Stimulated activated CD8-positive, alpha-beta memory T cell treated with anti-CD3 and anti-CD28 coated beads, Interleukin-7, amount 100 ng/mL, for 4 hours (primary cell): ENCODE measurements around the gene CMTR1.
"Not testable (repeated sequence)": the region's sequence is repeated elsewhere in the genome, so short reads cannot be mapped to it uniquely, and the experiment has no call there.

Experiments
- DNase-seq, 2 donors: peaks; one replicate each; pipeline ENCODE4 v3.0.0-alpha.2; 2020; ENCODE audit warnings: low read depth in 2 of 2

The CMTR1 gene

DNA sequence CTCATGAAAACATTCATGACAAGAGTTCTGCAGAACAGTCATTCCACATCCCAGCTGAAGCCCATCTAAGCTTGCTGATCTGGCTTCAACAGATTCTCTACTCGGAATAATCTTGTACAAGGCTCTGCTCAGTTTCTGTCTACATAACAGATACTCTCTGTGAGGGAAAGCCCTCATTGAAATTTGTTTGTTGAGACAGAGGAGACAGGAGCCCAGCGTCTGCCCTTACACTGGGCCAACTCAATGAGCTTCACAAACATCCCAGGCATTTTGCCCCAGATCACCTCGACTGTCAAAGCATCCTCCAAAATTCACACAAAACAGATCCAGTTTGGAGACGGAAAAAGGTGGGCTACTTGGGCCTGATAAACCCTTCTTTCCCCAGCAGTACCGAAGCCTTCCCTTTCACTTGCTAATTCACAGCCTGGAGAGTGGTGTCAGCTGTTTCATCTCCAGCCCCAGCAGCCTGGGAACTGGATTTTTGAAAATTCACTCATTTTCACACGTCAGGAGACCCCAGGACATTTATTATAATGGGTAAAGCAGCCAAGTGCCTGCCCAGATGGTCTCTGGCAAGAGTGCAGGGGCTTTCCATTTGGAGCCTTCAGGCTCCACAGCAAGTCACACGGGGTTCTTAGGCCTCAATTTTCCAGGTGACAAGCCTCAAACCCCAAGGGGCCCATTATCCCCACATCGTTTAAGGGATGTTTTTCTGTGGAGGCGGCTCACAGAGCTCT lies 59.4 kb downstream of the CMTR1 start:
- DNase-seq: no peak

DNA sequence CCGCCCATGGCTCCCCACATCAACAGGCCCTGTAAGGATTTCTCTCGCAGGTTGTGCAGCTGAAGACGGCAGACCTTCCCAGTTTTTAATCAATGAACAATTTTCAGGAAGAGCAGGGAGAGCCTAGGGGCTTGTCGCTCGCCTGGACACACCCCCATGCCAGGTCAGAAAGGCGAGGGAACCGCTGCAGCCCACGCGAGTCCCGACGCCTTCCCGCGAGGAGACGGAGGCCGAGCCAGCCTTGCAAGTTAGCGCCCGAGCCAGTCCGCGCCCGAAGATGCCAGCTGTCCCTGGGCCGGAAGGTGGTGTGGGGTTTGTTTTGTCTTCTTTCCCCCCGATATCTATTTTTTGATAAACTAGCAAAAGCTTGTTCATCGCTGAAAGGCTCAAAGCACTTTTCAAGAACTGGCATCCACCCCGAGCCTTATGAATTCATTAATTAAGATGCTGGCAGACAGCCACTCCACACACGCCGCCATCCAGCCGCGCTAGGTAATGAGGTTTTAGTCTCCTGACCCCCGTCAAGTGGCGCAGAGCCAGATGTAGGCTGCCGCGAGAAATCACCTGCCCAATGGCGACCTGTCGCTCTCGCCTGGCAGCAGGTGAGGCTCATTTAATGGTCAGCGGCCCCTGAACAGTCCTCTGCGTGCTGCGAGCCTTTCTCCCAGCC lies 60.1 kb downstream of the CMTR1 start:
- no peak for DNase-seq

DNA sequence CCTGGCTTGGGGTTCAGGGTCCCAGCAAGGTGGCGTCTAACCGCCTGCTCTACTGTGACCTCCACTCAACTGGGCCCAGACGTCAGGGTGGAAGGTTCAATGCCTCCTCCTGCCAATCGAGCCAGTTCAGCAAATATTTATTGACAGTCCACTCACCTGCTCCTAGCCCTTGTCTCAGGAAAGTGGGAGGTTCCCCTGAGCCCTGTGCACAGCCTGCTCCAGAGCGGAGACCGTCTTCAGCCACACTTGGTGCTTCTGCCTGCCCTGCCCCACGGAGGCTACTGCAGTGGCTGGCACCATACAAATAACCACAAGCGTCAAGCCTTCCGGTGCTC lies 60.6 kb downstream of the CMTR1 start:
- DNase-seq: no peak

DNA sequence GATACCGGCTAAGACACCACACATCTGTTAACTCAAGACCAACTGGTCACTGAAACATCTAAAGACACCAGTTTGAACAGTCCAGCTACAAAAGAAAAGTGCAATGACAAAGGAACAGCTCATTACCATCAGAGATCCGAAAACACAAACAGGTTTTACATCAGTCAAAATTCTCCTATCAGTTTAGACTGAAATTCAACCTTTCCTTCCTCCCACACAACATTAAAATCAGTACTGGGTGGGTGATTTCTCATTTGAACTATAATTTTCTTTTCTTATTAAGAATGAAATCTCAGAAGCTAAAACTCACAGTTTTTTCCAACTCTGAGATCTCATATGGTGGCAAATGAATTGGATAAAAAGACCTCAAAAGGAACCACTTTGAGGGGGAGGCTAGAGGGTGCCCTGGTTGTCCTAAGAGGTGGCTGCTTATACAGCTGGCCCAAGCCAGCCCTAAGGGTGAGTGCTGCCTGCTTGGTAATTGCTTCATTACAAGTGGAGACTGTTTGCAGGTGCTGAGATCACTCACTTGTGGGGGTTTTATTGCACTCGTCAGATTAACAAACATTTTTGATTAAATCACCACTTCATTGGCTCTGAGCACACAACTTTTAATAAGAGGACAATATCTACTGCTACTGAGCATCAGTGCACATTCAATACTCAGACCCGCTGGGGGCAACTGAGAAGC lies 62.4 kb downstream of the CMTR1 start:
- no peak for DNase-seq

DNA sequence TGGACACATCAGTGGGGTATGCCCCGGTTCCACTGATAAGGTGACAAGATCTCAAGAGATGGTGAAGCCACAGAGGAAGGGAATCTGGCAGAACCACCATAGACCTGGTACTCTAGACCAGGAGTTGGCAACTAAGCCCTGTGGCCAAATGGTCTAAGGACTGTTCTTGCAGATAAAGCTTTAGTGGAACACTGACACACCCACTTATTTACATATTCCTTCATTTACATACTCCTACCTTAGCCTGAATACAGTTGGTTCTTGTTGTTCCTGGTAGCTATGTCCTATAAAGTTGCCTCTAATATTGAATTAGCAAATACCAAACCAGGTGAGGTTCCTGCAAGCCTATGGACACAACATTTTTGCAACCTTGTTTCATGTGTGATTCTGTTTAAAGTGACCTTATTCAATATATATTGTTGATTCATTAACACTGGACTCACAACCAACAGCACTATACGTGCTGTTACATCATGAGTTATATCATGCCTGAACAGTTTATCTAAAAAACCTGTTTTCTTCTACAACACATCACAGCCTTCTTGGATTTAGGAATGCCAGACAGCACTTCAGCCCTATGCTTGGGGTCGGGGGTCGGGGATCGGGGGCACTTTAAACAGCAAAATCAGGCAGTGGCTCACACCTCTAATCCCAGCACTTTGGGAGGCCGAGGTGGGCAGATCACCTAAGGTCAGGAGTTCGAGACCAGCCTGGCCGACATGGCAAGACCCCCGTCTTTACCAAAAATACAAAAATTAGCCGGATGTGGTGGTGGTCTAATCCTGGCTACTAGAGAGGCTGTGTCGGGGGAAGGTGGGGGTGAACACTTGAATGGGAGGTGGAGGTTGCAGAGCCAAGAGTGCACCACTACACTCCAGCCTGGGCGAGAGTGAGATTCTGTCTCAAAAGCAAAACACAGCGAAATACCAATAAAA lies 64.2 kb downstream of the CMTR1 start:
- no peak for DNase-seq

DNA sequence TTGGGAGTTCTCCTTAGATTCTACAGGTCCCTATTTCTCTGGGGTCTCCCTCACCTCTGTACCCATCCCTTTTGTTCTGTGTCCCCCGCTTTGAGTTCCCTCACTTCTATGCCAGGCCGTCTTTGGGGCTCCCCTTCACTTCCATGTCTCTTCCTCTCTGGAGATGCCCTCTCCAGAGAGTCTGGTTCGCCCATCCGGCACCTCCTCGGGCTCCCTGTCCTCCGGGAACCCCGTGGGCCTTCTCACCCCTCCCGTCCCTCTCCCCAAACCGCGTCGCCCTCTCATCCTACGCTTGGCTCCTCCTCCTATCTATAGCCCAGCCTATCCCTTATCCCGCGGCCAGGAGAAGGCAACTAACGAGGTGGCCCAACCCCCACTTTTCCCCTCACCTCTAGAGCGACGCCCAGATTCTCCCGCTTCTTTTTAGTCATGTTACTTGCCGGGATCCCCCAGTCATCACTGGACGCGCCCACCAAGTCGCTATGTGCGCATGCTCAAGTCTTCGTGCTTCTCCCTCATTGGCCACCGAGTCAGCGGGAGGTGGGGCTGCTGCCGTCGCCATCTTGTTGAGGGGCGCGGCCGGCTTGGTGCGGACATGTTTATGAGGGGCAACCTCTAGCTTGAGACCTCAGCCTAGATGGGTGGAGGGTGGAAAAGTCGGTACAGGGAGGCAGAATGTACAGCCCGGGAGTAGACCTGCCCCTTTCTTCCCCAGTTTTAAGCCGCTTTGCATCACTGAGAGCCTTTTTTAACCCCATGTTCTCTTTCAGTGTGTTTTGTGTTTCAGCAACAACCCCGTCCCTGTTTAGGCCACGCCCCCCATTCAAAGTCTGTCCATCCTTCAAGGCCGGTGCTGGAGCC lies 66.6 kb downstream of the CMTR1 start, which contains the start of gene CCDC167:
Gene CCDC167 (minus strand): TSS at position 461 of the 861 bp plus-strand sequence. CDS start 30 bp downstream, at position 431.
- DNase-seq: peak; percentile 94 to 95

DNA sequence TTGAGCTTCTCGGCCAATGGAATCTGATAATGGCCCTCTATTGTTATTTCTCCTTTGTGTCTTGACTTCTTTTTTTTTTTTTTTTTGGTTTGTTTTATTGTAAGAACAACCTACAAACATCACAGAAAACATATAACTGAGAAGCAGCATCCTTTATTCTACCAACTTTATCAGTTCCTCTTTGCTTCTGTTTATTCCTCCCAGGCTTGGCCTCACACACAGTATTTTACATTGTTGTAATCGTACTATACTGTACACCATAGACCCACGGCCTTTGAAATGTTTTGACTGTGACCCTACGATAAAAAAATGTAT lies 67.2 kb downstream of the CMTR1 start:
- no peak for DNase-seq

DNA sequence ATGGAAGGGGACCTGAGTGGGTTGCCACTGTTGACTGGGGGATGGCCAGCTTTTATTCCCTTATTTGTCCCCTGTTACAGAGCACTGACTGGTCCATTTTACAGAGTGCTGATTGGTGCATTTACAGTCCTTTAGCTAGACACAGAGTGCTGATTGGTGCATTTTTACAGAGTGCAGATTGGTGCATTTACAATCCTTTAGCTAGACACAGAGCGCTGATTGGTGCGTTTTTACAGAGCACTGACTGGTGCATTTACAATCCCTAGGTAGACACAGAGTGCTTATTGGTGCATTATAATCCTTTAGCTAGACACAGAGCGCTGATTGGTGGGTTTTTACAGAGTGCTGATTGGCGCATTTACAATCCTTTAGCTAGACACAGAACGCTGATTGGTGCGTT lies 67.9 kb downstream of the CMTR1 start:
- DNase-seq: not testable (repeated sequence)

DNA sequence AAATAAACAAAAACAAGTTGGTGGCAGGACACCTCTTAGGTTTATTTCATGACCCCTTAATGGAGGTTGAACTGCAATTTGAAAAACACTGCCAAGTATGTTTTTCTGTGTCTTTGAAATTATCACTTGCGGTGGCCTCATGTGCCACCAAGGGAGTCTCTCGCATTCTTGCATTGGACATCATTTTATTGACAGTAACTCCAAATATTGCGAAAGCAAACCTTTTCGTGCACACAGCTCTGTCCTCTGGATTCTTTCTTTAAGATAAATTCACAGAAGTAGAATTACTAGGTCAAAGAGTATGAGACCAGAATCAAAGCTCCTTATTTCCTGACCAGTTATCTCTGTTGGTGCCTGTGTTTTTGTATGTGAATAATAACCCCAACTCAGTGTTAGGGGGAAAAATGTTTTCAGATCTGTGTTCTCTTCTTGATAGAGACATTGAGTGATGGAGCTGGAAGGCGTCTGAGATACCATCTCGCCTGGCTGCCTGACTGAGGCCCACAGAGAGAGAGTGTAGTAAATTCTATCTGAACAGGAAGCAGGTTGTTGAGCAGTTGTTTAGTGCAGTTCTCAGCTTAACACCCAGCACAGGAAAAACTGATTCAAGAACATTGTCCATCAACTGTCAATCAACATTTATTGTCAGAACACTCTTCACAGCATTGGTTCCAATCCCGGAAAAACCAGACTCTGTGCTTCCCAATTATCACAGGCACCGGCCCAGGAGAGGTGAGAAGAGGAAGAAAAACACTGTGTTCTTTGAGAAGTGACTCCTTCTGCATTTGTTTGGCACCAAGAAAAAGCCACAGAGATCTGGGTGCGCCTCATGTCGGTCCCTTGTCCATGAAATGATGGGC lies 68.8 kb downstream of the CMTR1 start:
- no peak for DNase-seq

DNA sequence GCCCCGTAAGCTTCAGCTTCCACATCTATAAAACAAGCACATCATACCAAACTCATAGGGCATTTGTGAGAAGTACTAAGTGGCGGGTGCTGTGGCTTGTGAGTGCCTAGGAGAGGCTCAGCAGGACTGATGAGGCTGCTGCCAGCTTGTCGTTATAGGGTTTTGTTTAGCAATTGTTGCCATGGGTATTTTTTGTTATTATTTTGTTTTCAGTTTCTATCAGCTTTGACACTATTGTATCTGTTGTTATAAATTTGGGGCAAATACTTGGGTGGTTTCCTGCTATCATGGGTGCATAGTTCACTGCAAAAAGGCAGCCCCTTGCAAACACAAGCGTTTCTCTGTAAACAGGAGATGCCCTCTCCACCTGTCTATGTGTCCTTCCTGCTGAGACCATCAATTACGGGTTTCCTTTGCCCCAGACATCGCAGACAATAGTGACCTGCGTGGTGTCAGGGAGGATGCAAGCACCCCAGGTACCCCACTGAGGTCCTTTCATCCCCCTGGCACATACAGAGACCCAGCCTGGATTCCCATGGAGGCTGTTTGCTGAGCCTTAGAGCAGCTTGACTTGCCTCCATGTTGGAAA lies 69.8 kb downstream of the CMTR1 start:
- DNase-seq: no peak

DNA sequence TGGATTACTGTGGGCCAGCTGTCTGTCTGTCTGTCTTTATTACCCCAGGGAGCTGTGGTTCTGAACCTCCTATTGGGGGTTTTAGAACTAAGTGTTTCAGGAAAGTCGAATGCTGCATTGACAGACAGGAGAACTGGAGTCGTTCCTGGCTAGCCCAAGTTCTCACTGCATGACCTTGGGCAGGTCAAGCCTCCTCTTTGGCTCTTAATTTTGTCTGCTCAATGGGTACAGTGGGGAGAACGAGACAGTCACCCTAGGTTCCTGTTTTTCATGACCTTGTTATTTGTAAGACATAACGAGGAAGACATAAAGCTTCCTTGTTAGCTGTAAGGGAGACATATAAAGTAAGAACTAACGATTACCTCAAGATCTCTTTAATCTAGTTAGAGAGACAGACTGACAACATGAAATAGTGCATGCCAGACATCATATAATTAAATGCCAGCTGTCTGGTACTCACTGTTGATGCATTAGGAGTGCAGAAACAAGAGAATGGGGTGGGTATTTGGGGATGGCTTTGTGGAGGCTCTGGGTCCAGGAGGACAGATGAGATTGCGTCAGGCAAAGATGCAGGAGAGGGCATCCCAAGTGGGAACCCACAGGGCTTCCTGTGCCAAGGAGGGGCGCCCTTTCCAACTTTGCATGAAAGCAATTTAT lies 70.4 kb downstream of the CMTR1 start:
- DNase-seq: no peak

DNA sequence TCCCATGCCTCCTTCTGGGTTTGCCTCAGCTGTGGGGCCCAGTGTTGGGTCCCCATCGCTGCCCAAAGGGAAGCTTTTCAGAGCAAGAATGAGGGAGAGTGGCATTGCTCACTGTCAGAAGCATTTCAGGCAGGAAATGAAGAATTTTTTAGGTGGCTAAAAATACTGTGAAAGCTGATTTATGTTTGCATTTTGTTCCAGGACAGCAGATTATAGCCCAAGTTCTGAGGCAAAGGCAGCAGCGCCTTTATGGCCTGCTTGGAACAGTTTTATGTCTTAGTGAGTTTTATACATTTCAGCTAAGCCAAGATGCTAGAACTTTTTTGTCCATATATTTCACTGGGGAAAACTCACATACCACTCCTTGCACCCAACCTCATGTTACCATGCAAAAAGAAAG lies 71.0 kb downstream of the CMTR1 start:
- no peak for DNase-seq

DNA sequence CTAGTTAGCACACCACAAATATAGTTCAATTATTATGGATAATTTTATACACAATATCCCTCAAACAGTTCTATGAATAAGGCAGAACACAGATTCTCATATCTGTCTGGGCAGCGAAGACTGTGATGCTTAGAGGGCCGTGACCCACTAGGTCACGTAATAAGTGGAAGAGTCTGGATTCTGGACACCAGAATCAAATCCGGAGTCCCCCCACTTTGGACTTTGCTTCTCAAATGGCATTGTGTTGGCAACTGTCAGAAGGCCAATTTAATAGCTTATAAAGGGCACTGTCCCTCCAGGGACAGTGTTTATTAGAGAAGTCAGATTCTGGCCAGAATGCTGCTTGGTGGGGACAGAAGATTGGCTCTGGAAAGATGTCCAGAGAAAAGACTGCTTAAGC lies 73.5 kb downstream of the CMTR1 start:
- DNase-seq: no peak

DNA sequence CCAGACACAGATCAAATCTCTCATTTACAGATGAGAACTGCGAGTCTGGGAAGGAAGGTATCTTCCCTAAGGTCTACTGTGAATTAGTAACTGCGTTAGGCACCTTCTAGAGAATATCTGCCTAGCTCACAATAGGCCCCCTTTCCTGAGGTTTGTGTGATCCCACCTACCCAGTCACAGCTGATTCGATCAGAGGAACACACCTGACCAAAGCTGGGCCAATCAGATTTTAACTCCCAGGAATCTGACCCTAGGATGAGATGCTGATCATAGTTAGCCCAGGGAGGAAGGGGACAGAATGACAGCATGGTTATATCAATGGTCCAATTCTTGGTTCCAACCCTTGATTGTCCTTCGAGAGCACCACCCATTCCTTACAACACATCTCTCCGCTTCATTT lies 74.1 kb downstream of the CMTR1 start:
- no peak for DNase-seq

DNA sequence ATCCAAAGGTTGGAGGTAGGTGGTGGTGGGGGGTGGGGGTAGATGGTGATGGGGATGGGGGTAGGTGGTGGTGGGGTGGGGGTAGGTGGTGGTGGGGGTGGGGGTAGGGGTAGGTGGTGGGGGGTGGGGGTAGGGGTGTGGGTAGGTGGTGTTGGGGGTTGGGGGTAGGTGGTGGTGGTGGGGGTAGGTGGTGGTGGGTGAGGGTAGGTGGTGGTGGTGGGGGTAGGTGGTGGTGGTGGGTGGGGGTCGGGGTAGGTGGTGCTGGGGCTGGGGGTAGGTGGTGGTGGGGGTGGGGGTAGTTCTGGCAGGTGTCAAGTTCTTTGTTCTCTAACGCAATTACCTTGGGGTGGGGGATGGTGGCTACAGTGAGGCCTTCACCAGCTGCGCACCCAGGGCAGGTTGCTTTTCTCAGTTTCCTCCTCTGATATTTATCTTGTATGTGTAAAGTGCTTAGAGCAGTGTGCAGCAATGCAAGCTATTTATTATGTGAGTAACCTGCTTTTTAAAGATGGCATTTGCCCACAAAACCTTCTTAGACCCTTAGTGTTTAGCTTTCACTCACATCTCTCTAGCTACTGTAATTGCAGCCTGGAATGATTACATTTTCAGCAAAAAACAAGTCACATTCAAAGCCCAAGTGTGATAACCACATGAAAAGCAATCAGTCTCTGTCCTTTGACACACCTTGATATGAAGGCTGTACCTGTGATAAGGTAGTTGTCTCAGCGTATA lies 74.8 kb downstream of the CMTR1 start:
- no peak for DNase-seq

DNA sequence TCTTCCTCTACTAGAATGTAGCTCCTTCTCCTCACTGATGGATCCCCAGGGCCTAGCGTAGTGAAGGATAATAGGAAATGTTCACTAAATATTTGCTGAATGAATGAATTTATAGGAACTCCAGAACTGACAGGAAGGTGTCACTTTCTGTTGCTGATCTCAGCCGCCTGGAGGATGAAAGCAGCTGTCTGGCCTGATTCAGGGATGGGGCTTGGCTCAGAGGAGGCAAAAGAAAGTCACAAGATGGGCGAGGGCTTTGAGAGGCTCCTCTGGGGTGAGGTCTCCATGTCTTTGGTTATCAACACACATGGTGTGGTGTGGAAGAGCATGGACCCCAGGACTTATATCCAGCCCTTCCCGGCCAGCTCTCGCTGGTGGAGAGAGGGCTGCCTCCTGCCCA lies 78.2 kb downstream of the CMTR1 start:
- DNase-seq: no peak

DNA sequence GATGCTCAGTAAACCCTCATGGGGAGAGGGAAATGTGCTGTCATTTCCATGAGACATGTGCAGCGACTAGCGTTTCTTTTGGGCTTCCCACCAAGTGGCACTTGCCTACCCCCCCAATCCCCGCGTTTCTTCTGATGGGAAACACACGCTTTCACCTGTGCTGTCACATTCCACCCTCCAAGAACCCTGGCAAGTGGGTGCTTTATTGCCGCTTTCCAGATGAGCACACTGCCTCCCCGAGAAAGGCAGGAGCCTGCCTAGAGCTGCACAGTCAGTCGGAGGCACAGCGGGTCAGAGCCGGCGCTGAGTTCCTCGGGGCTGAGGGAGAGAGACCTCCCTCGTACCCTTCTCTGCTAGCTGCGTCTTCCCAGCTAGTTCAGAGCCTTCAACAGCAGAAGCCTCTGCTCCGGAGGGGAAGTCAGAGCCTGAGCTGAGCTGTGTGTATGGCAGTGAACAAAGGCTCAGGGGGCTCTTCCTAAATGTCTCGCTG lies 78.9 kb downstream of the CMTR1 start:
- no peak for DNase-seq

DNA sequence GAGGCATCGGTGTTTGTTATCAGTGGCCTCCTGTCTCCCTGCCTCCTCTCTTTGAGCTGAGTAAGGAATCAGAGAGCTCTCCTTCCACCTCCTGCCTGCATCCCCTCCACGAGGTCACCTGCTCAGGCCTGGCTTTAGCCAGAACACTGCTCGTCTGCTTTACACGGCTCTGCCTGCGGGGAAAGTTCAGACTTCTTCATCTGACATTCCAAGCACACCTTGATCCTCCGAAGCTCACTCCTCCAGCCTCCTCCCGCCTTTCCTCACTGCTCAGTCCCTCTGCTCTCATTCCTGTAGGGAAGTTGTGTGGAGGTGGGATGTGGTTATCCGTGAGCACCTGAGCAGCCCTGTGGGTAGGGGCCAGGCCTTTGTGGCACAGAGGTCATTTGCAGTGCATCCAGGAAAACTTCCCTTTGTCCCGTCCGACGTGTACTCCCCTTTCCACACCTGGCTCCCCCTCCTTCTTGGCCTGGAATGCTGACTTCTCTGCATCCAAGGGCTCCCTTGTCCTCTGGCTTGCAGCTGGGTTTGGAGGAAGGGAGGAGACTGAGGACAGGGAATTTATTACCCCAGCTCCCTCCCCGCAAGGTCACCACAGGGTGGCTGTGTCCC lies 79.5 kb downstream of the CMTR1 start:
- no peak for DNase-seq
